GM10248 (cell line): ENCODE results near the gene CKS2.
"Not testable (repeated sequence)": the region's sequence is repeated elsewhere in the genome, so short reads cannot be mapped to it uniquely, and the experiment has no call there.

ENCODE experiments used
- CTCF ChIA-PET: fragments of 300-600 bp; sonication (Branson Sonifier 250); formaldehyde crosslinking; extraction: SDS; loops from one replicate; lab custom pipeline; 2021; ENCODE audit warnings: antibody characterized with exemption; lab: Yijun Ruan, JAX
- POLR2A ChIA-PET: fragments of 350-650 bp; sonication (Branson Sonifier 250); formaldehyde crosslinking; extraction: SDS; loops from one replicate; lab custom pipeline; 2020; ENCODE audit warnings: antibody characterized with exemption; lab: Yijun Ruan, JAX
- DNase-seq: peaks from one replicate; pipeline ENCODE4 v3.0.0; 2012; ENCODE audit errors: extremely low spot score
- CTCF ChIP-seq: IDR thresholded peaks from 2 replicates; pipeline ENCODE4 v1.5.1; 2012; ENCODE audit warnings: mild to moderate bottlenecking, low read depth; ENCODE audit errors: extremely low read depth, missing control alignments, control extremely low read depth

CKS2 gene

GRCh38 chr9:89295400-89295799, 15.6 kb upstream of the CKS2 start:
- ChIA-PET CTCF (interaction anchor here (2.6 kb wide), 1 partner anchor 16 kb away, joined by 9 read pairs; no protein-coding TSS in a partner anchor), POLR2A (no interaction called here)
- TF ChIP-seq CTCF, result no peak
- DNase-seq, result no peak

GRCh38 chr9:89301996-89302395, 9.0 kb upstream of the CKS2 start:
- DNase-seq, POLR2A ChIA-PET: not testable (repeated sequence)
- CTCF ChIA-PET, result interaction anchor here (0.9 kb wide), 1 partner anchor 11 kb away, joined by 3 read pairs; no protein-coding TSS in a partner anchor

GRCh38 chr9:89304020-89304833, 6.8 kb upstream of the CKS2 start:
- no peak for TF ChIP-seq CTCF
- ChIA-PET POLR2A (no interaction called here), CTCF (interaction anchor here (1.6 kb wide), 1 partner anchor 14 kb away, joined by 4 read pairs; the partner anchor contains the start of gene SECISBP2)
- no peak for DNase-seq

- TF ChIP-seq CTCF, result no peak
- no peak for DNase-seq
- ChIA-PET CTCF (interaction anchor here (1.6 kb wide), 1 partner anchor 14 kb away, joined by 4 read pairs; the partner anchor contains the start of gene SECISBP2), POLR2A (no interaction called here)
Measured at GRCh38 chr9:89304834-89305188, 6.2 kb upstream of the CKS2 start.

- CTCF ChIA-PET, result interaction anchor here (0.9 to 1.6 kb wide), 2 partner anchors 13 to 259 kb away, joined by 3 to 4 read pairs; partner anchors contain the start of gene SECISBP2
- no peak for DNase-seq
- POLR2A ChIA-PET, result no interaction called here
- TF ChIP-seq CTCF, result no peak
Measured at GRCh38 chr9:89305868-89306267, 5.1 kb upstream of the CKS2 start.

- POLR2A ChIA-PET, result no interaction called here
- TF ChIP-seq CTCF, result no peak
- CTCF ChIA-PET, result no interaction called here
- no peak for DNase-seq
Measured at GRCh38 chr9:89309166-89309565, 1.8 kb upstream of the CKS2 start.
